Measurements from ENCODE around the gene NMNAT2. TPM values are rescaled to one million over a fixed set of nuclear protein-coding genes. Genes with fewer than 3 reads are reported as not detected.
"Not testable (repeated sequence)": the region's sequence is repeated elsewhere in the genome, so short reads cannot be mapped to it uniquely, and the experiment has no call there.

NMNAT2 gene
- total RNA-seq, 1 donor from 2014 or later, result 1.7 TPM

DNA sequence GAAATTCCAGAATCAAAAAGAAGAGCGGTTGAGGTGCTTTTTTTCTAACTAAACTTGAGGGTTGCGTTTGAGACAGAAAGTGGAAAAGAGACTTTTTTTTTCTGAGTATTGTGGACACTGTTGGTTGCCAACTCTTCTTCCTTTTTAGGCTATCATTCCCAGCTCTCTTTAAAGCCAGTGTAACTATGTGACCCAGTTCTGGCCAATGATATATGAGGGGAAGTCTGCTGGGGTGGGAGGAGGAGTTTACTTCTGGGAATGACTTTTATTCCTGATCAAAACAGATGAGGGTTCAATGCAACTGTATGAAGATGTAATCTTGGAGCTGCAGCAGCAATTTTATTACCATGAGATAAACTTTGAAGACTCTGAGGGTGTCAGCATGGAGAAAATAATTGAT is 17.3 kb upstream of the NMNAT2 start:
- Histone ChIP-seq H3K9me3 (no peaks in the 10 kb centered on the region), H3K27me3 (no peaks in the 10 kb centered on the region), H3K27ac (no peak overlapping the region), H3K4me3 (no peak overlapping the region), H3K36me3 (no peaks in the 10 kb centered on the region), H3K4me1 (no peaks in the 10 kb centered on the region)
- intact Hi-C loops (cut with DNase I), result no loop called here
- DNase-seq (ENCODE audit: extremely low spot score in 2 of 2), result no peak
- no peak for TF ChIP-seq CTCF (IDR thresholded peaks at IDR 0.05)
- TF ChIP-seq POLR2AphosphoS5 (IDR thresholded peaks at IDR 0.05; ENCODE audit: insufficient read depth in 1 of 2, low read depth in 1 of 2), result no peak
- TF ChIP-seq POLR2A (IDR thresholded peaks at IDR 0.05), result no peak

DNA sequence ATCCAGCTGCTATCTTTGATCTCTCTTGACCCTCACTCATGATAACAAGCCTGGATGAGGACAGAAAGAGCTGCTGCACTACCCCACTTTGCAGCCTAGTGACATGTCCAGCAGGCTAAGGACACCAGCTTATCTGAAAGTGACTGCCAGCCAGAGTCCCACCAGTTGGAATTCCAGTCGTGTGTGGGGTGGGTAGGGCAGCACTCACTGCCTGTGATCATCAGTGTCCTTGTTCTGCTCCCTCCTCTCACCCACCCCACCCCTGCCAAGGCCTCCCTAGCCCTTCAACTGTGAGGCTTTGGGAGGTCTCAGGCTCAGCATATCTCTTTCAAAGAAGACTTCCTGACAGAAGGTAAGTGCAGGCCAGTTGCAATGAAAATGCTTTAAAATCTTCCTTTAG is 15.5 kb upstream of the NMNAT2 start:
- intact Hi-C loops (cut with DNase I), result no loop called here
- H3K27ac ChIP-seq, result no peak overlapping the region
- no peak for DNase-seq (ENCODE audit: extremely low spot score in 2 of 2)
- TF ChIP-seq CTCF (IDR thresholded peaks at IDR 0.05) (no peak), POLR2AphosphoS5 (IDR thresholded peaks at IDR 0.05; ENCODE audit: insufficient read depth in 1 of 2, low read depth in 1 of 2) (no peak), POLR2A (IDR thresholded peaks at IDR 0.05) (no peak)
- no peaks in the 10 kb centered on the region for H3K27me3 ChIP-seq
- no peak overlapping the region for H3K4me3 ChIP-seq
- H3K36me3 ChIP-seq, result no peaks in the 10 kb centered on the region
- no peaks in the 10 kb centered on the region for H3K4me1 ChIP-seq
- no peaks in the 10 kb centered on the region for H3K9me3 ChIP-seq

DNA sequence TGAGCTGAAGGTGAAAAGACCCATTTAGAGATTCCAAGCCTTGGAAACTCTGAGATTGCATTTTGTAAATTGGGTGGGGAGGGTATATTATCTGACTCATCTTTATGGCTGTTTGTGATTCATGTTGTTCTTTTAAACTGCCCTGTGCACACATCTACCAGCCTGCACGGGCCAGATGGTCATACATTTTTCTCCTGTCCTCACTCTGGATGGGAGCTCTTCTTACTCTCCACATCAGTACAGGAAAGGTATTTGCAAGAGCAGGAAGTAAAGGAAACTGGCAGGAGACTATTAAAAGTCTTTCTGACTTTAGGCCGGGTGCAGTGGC is 14.3 kb upstream of the NMNAT2 start:
- Histone ChIP-seq H3K4me3 (no peak overlapping the region), H3K36me3 (no peaks in the 10 kb centered on the region), H3K9me3 (no peaks in the 10 kb centered on the region), H3K4me1 (no peaks in the 10 kb centered on the region), H3K27me3 (no peaks in the 10 kb centered on the region), H3K27ac (no peak overlapping the region)
- DNase-seq (ENCODE audit: extremely low spot score in 2 of 2), result no peak
- no peak for TF ChIP-seq POLR2A (IDR thresholded peaks at IDR 0.05)
- TF ChIP-seq POLR2AphosphoS5 (IDR thresholded peaks at IDR 0.05; ENCODE audit: insufficient read depth in 1 of 2, low read depth in 1 of 2), result no peak
- TF ChIP-seq CTCF (IDR thresholded peaks at IDR 0.05), result no peak
- intact Hi-C loops (cut with DNase I), result no loop called here

DNA sequence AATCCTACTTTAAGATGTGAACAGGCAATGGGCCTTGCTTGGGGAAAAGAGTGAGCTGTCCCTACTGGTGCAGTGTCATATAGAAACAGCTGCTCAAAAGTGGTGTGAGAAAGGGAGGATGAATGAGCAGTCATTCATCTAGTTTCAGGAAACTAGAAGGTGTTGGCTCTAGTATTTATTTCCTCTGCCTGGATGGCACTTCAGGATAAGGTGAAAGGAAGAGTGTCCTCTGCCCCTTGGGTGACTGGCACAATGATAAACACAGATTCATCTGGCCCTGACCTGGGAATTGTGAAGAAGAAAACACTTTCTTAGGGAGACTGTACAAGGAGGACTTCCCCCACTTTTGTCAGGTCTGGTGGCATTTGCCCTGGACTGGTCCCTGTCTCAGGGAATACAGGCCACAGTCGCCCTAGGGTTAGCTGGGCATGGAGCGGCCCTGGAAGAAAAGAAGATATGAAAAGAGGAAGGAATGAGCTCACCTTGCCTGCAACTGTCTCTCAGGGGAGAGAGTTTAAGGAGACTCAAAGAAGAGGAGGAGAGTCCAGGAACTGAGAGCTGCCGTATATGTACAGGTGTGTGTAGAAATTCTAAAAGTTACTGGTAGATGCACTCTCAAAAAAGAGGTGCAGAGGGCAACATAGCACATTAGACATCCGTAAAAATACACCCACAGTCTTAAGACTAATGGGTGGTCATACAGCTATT is 13.8 kb upstream of the NMNAT2 start:
- no peak for TF ChIP-seq CTCF (IDR thresholded peaks at IDR 0.05)
- TF ChIP-seq POLR2A (IDR thresholded peaks at IDR 0.05), result no peak
- no peak for TF ChIP-seq POLR2AphosphoS5 (IDR thresholded peaks at IDR 0.05; ENCODE audit: insufficient read depth in 1 of 2, low read depth in 1 of 2)
- no peak for DNase-seq (ENCODE audit: extremely low spot score in 2 of 2)
- Histone ChIP-seq H3K4me3 (no peak overlapping the region), H3K4me1 (no peaks in the 10 kb centered on the region), H3K36me3 (no peaks in the 10 kb centered on the region), H3K27ac (no peak overlapping the region), H3K9me3 (no peaks in the 10 kb centered on the region), H3K27me3 (no peaks in the 10 kb centered on the region)
- intact Hi-C loops (cut with DNase I), result no loop called here

DNA sequence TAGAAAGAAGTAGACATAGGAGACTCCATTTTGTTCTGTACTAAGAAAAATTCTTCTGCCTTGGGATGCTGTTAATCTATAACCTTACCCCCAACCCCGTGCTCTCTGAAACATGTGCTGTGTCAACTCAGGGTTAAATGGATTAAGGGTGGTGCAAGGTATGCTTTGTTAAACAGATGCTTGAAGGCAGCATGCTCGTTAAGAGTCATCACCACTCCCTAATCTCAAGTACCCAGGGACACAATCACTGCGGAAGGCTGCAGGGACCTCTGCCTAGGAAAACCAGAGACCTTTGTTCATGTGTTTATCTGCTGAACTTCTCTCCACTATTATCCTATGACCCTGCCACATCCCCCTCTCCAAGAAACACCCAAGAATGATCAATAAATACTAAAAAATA is 9.4 kb upstream of the NMNAT2 start:
- H3K4me3 ChIP-seq; H3K27ac ChIP-seq; H3K9me3 ChIP-seq; H3K36me3 ChIP-seq; H3K4me1 ChIP-seq; intact Hi-C loops (cut with DNase I); H3K27me3 ChIP-seq; DNase-seq (ENCODE audit: extremely low spot score in 2 of 2): not testable (repeated sequence)
